ENCODE results near the gene TSEN15.

GRCh38 chr1:184114818-184115398, 63.4 kb downstream of the TSEN15 start:
- TF ChIP-seq CTCF (IDR thresholded peaks at IDR 0.05) (no peak), POLR2A (IDR thresholded peaks at IDR 0.05) (no peak)
